Measurements from ENCODE around the gene ADNP.
"Not testable (repeated sequence)": the region's sequence is repeated elsewhere in the genome, so short reads cannot be mapped to it uniquely, and the experiment has no call there.

Gene ADNP

GRCh38 chr20:50883856-50884255, 47.4 kb downstream of the ADNP start:
- DNase-seq = no peak
- CTCF ChIA-PET = interaction anchor here (0.6 to 3.9 kb wide), 4 partner anchors 11 to 132 kb away, joined by 3 to 14 read pairs (median 4); partner anchors contain the start of gene BCAS4
- Mint-ChIP-seq H3K27me3 (no peaks in the 10 kb centered on the region), H3K4me1 (no peaks in the 10 kb centered on the region), H3K36me3 (peaks cover 13% of the 10 kb centered on the region), H3K27ac (no peak overlapping the region), H3K9me3 (no peaks in the 10 kb centered on the region), H3K4me3 (no peak overlapping the region)

- H3K27ac Mint-ChIP-seq, H3K4me1 Mint-ChIP-seq, H3K36me3 Mint-ChIP-seq, H3K27me3 Mint-ChIP-seq, DNase-seq, H3K4me3 Mint-ChIP-seq, H3K9me3 Mint-ChIP-seq: not testable (repeated sequence)
- CTCF ChIA-PET = interaction anchor here (0.7 kb wide), 2 partner anchors 11 to 174 kb away, joined by 3 to 5 read pairs; no protein-coding TSS in a partner anchor
Measured at GRCh38 chr20:50881759-50882424, 49.3 kb downstream of the ADNP start.

- DNase-seq = no peak
- H3K4me3 Mint-ChIP-seq = no peak overlapping the region
- CTCF ChIA-PET = no interaction called here
- H3K27ac Mint-ChIP-seq = no peak overlapping the region
- H3K9me3 Mint-ChIP-seq = no peaks in the 10 kb centered on the region
- H3K27me3 Mint-ChIP-seq = no peaks in the 10 kb centered on the region
- peaks cover 3% of the 10 kb centered on the region for H3K36me3 Mint-ChIP-seq
- no peaks in the 10 kb centered on the region for H3K4me1 Mint-ChIP-seq
Measured at GRCh38 chr20:50879649-50880550, 51.3 kb downstream of the ADNP start.

GRCh38 chr20:50877232-50877743, 53.9 kb downstream of the ADNP start:
- no peak for DNase-seq
- H3K27ac Mint-ChIP-seq = peak overlapping the region; percentile 42
- H3K4me3 Mint-ChIP-seq = no peak overlapping the region
- CTCF ChIA-PET = interaction anchor here (0.6 kb wide), 1 partner anchor 1455 kb away, joined by 4 read pairs; no protein-coding TSS in a partner anchor
- no peaks in the 10 kb centered on the region for H3K36me3 Mint-ChIP-seq
- no peaks in the 10 kb centered on the region for H3K9me3 Mint-ChIP-seq
- H3K27me3 Mint-ChIP-seq = no peaks in the 10 kb centered on the region
- no peaks in the 10 kb centered on the region for H3K4me1 Mint-ChIP-seq

GRCh38 chr20:50876816-50877215, 54.4 kb downstream of the ADNP start:
- no peaks in the 10 kb centered on the region for H3K9me3 Mint-ChIP-seq
- no peak for DNase-seq
- no peak overlapping the region for H3K27ac Mint-ChIP-seq
- CTCF ChIA-PET = interaction anchor here (0.6 to 0.9 kb wide), 2 partner anchors 82 to 1455 kb away, joined by 3 to 4 read pairs; no protein-coding TSS in a partner anchor
- H3K27me3 Mint-ChIP-seq = no peaks in the 10 kb centered on the region
- no peaks in the 10 kb centered on the region for H3K36me3 Mint-ChIP-seq
- H3K4me3 Mint-ChIP-seq = no peak overlapping the region
- no peaks in the 10 kb centered on the region for H3K4me1 Mint-ChIP-seq

- Mint-ChIP-seq H3K9me3 (no peaks in the 10 kb centered on the region), H3K36me3 (no peaks in the 10 kb centered on the region), H3K4me3 (no peak overlapping the region), H3K27ac (no peak overlapping the region), H3K4me1 (no peaks in the 10 kb centered on the region), H3K27me3 (no peaks in the 10 kb centered on the region)
- CTCF ChIA-PET = interaction anchor here (0.6 to 0.9 kb wide), 2 partner anchors 41 to 82 kb away, joined by 3 read pairs; no protein-coding TSS in a partner anchor
- DNase-seq = no peak
Measured at GRCh38 chr20:50876063-50876685, 55.1 kb downstream of the ADNP start.

- Mint-ChIP-seq H3K4me1 (no peaks in the 10 kb centered on the region), H3K9me3 (no peaks in the 10 kb centered on the region), H3K27me3 (no peaks in the 10 kb centered on the region), H3K27ac (no peak overlapping the region), H3K4me3 (no peak overlapping the region), H3K36me3 (no peaks in the 10 kb centered on the region)
- DNase-seq = no peak
- CTCF ChIA-PET = interaction anchor here (0.6 kb wide), 1 partner anchor 40 kb away, joined by 3 read pairs; no protein-coding TSS in a partner anchor
Measured at GRCh38 chr20:50874758-50875665, 56.2 kb downstream of the ADNP start.

- no peaks in the 10 kb centered on the region for H3K9me3 Mint-ChIP-seq
- DNase-seq = no peak
- H3K4me1 Mint-ChIP-seq = no peaks in the 10 kb centered on the region
- H3K27me3 Mint-ChIP-seq = no peaks in the 10 kb centered on the region
- H3K4me3 Mint-ChIP-seq = no peak overlapping the region
- CTCF ChIA-PET = interaction anchor here (1.7 kb wide), 1 partner anchor 54 kb away, joined by 4 read pairs; no protein-coding TSS in a partner anchor
- no peak overlapping the region for H3K27ac Mint-ChIP-seq
- no peaks in the 10 kb centered on the region for H3K36me3 Mint-ChIP-seq
Measured at GRCh38 chr20:50874111-50874757, 57.0 kb downstream of the ADNP start.

- Mint-ChIP-seq H3K9me3 (no peaks in the 10 kb centered on the region), H3K36me3 (no peaks in the 10 kb centered on the region), H3K4me3 (no peak overlapping the region), H3K27me3 (no peaks in the 10 kb centered on the region), H3K4me1 (no peaks in the 10 kb centered on the region), H3K27ac (no peak overlapping the region)
- DNase-seq = no peak
- CTCF ChIA-PET = interaction anchor here (1.7 kb wide), 2 partner anchors 10 to 55 kb away, joined by 4 read pairs; no protein-coding TSS in a partner anchor
Measured at GRCh38 chr20:50873585-50873984, 57.7 kb downstream of the ADNP start.

GRCh38 chr20:50872560-50873425, 58.4 kb downstream of the ADNP start:
- no peak for DNase-seq
- H3K36me3 Mint-ChIP-seq = no peaks in the 10 kb centered on the region
- H3K27me3 Mint-ChIP-seq = no peaks in the 10 kb centered on the region
- H3K4me3 Mint-ChIP-seq = no peak overlapping the region
- H3K27ac Mint-ChIP-seq = no peak overlapping the region
- H3K9me3 Mint-ChIP-seq = no peaks in the 10 kb centered on the region
- CTCF ChIA-PET = interaction anchor here (0.6 to 1.7 kb wide), 3 partner anchors 11 to 844 kb away, joined by 4 to 5 read pairs (median 4); no protein-coding TSS in a partner anchor
- no peaks in the 10 kb centered on the region for H3K4me1 Mint-ChIP-seq

GRCh38 chr20:50870561-50871161, 60.6 kb downstream of the ADNP start:
- no peak for DNase-seq
- H3K4me1 Mint-ChIP-seq = no peaks in the 10 kb centered on the region
- H3K27me3 Mint-ChIP-seq = no peaks in the 10 kb centered on the region
- H3K4me3 Mint-ChIP-seq = no peak overlapping the region
- CTCF ChIA-PET = interaction anchor here (1.3 kb wide), 1 partner anchor 76 kb away, joined by 4 read pairs; the partner anchor contains the start of gene BCAS4
- no peaks in the 10 kb centered on the region for H3K9me3 Mint-ChIP-seq
- H3K27ac Mint-ChIP-seq = no peak overlapping the region
- H3K36me3 Mint-ChIP-seq = no peaks in the 10 kb centered on the region
